GM04504 (cell line): Measurements from ENCODE around the gene CENPX.
A peak's percentile ranks its signal among the peaks of the same experiment; 100 is the strongest.

Experiments used
- DNase-seq: peaks from one replicate; pipeline ENCODE4 v3.0.0-alpha.2; 2012; ENCODE audit warnings: low read depth

CENPX gene

GRCh38 chr17:82023447-82024241 lies 966 bp upstream of the CENPX start:
- no peak for DNase-seq

GRCh38 chr17:82022981-82023446 lies 336 bp upstream of the CENPX start, which contains the start of gene LRRC45:
TSS of gene LRRC45 (plus strand) at chr17:82023305. CDS start at chr17:82023644, 339 bp downstream.
- peak; percentile 99 for DNase-seq

GRCh38 chr17:82021900-82022309 lies 773 bp downstream of the CENPX start:
- DNase-seq: no peak

GRCh38 chr17:82021107-82021899 lies 1.4 kb downstream of the CENPX start:
- DNase-seq: peak; percentile 60

- DNase-seq: no peak
Measured at GRCh38 chr17:82020572-82021106, 2.0 kb downstream of the CENPX start.

GRCh38 chr17:82019690-82020571 lies 2.7 kb downstream of the CENPX start:
- no peak for DNase-seq

- DNase-seq: no peak
Measured at GRCh38 chr17:82018989-82019689, 3.5 kb downstream of the CENPX start.

GRCh38 chr17:82018152-82018988 lies 4.3 kb downstream of the CENPX start:
- DNase-seq: no peak

GRCh38 chr17:82017612-82018151 lies 5.0 kb downstream of the CENPX start:
- no peak for DNase-seq

GRCh38 chr17:82016875-82017459 lies 5.7 kb downstream of the CENPX start:
- no peak for DNase-seq

- DNase-seq: no peak
Measured at GRCh38 chr17:82016061-82016874, 6.4 kb downstream of the CENPX start.

GRCh38 chr17:82015311-82015971 lies 7.2 kb downstream of the CENPX start:
- DNase-seq: no peak

- no peak for DNase-seq
Measured at GRCh38 chr17:82014971-82015310, 7.7 kb downstream of the CENPX start.

- DNase-seq: no peak
Measured at GRCh38 chr17:82014432-82014831, 8.2 kb downstream of the CENPX start.

GRCh38 chr17:82013772-82014321 lies 8.8 kb downstream of the CENPX start:
- no peak for DNase-seq

GRCh38 chr17:82013341-82013740 lies 9.3 kb downstream of the CENPX start:
- DNase-seq: no peak

- no peak for DNase-seq
Measured at GRCh38 chr17:82012640-82013295, 9.9 kb downstream of the CENPX start.
